Colonic mucosa (tissue), 4 donors: Measurements from ENCODE around the gene ZNF800. TPM values are rescaled to one million over a fixed set of nuclear protein-coding genes. Genes with fewer than 3 reads are reported as not detected.

Experiments
- DNase-seq: peaks from one replicate; pipeline ENCODE4 v3.0.0-alpha.2; 2020
- H3K27ac ChIP-seq: fragments of 200-600 bp; one replicate; pipeline ENCODE4 v1.8.0; 2021
- H3K27me3 ChIP-seq: fragments of 200-600 bp; one replicate; pipeline ENCODE4 v1.8.0; 2021
- H3K36me3 ChIP-seq: fragments of 200-600 bp; one replicate; pipeline ENCODE4 v1.8.0; 2021
- H3K4me1 ChIP-seq: fragments of 200-600 bp; one replicate; pipeline ENCODE4 v1.8.0; 2021; ENCODE audit warnings: mild to moderate bottlenecking
- H3K4me3 ChIP-seq: fragments of 200-600 bp; one replicate; pipeline ENCODE4 v1.8.0; 2021
- H3K9ac ChIP-seq, 2 donors: one replicate each; pipeline ENCODE4 v1.7.0; 2013; ENCODE audit warnings: control low read depth in 2 of 2, low read depth in 2 of 2, low read length in 2 of 2
- H3K9me3 ChIP-seq: fragments of 200-600 bp; one replicate; pipeline ENCODE4 v1.8.0; 2021
- intact Hi-C: fragments of 100-400 bp; cut with DNase I; formaldehyde crosslinking; loops from one replicate; pipeline ENCODE4 v1.14.1; 2022
- total RNA-seq, 2 donors: library from RNA; stranded (reverse); fragmentation: NEBNext Ultra II Directional in 1 of 2; extraction: Animal tissue kit (Norgen Biotek cat#: 25700) in 1 of 2; gene quantifications; one replicate each; pipeline ENCODE4 v1.2.1, GENCODE V29; 2021
- TF ChIP-seq, protein P1 (sequence below): fragments of 200-600 bp; IDR thresholded peaks from one replicate; pipeline ENCODE4 v1.8.0; 2022; ENCODE audit warnings: antibody characterized with exemption, mild to moderate bottlenecking
- donor health status: healthy.
- donor health status: DM: no; HTN: no; CAD: no.
- donor health status: DM: no; HTN: no; CAD: no.

Gene ZNF800
- total RNA-seq, 2 donors from 2014 or later: 27.0 to 32.4 TPM

DNA sequence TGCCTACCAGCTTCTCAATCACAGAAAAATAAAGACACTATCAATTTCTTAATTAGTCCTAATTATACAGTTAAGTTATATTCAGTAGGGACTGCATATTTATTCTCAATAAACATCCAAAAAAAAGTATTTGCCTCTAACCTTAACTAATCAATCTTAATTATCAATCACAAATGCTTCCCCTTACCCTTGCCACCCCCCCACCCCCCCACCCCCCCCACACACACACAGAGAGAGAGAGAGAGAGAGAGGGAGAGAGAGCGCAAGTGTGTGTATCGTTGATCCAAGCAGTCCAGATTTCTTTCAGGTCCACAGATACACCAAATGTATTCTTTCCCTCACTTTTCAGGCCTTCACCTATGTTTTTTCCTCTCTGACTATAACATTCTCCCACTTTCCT lies 12.9 kb downstream of the ZNF800 start:
- H3K4me1 ChIP-seq: no peaks in the 10 kb centered on the region
- intact Hi-C loops: no loop called here

DNA sequence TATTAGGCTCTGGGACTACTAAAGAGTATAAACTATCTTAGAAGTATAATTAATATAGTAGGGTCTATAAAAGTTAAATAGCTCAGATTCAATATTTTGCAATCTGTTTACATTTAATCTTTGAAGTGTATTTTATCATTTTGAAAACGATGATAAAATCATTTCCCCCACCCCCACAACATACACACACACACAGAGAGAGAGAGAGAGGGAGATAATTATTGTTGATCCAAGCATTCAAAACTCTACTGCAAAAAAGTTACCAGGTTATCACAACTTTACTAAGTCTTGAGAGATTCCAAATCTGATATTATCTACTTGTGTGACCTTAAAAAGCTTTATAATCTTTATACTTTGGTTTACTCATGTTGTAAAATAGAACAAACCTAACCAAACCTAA lies 14.0 kb downstream of the ZNF800 start:
- TF ChIP-seq, protein P1, sequence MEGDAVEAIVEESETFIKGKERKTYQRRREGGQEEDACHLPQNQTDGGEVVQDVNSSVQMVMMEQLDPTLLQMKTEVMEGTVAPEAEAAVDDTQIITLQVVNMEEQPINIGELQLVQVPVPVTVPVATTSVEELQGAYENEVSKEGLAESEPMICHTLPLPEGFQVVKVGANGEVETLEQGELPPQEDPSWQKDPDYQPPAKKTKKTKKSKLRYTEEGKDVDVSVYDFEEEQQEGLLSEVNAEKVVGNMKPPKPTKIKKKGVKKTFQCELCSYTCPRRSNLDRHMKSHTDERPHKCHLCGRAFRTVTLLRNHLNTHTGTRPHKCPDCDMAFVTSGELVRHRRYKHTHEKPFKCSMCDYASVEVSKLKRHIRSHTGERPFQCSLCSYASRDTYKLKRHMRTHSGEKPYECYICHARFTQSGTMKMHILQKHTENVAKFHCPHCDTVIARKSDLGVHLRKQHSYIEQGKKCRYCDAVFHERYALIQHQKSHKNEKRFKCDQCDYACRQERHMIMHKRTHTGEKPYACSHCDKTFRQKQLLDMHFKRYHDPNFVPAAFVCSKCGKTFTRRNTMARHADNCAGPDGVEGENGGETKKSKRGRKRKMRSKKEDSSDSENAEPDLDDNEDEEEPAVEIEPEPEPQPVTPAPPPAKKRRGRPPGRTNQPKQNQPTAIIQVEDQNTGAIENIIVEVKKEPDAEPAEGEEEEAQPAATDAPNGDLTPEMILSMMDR: no peak
- H3K4me1 ChIP-seq: no peaks in the 10 kb centered on the region
- no peak overlapping the region for H3K4me3 ChIP-seq
- no peaks in the 10 kb centered on the region for H3K9me3 ChIP-seq
- no peaks in the 10 kb centered on the region for H3K36me3 ChIP-seq
- H3K27me3 ChIP-seq: no peaks in the 10 kb centered on the region
- H3K27ac ChIP-seq: no peak overlapping the region
- no peak overlapping the region for H3K9ac ChIP-seq
- DNase-seq: no peak
- intact Hi-C loops: no loop called here

More for the DNA sequence above, 12.9 kb downstream of the ZNF800 start:
- DNase-seq: no peak
- Histone ChIP-seq H3K9ac (no peak overlapping the region), H3K27ac (no peak overlapping the region), H3K27me3 (no peaks in the 10 kb centered on the region), H3K4me3 (no peak overlapping the region), H3K36me3 (no peaks in the 10 kb centered on the region), H3K9me3 (no peaks in the 10 kb centered on the region)
- TF ChIP-seq, protein P1: no peak

- Histone ChIP-seq H3K4me3 (no peak overlapping the region), H3K27me3 (no peaks in the 10 kb centered on the region), H3K9ac (no peak overlapping the region), H3K27ac (no peak overlapping the region), H3K36me3 (no peaks in the 10 kb centered on the region), H3K9me3 (no peaks in the 10 kb centered on the region), H3K4me1 (no peaks in the 10 kb centered on the region)
- TF ChIP-seq, protein P1: no peak
- intact Hi-C loops: no loop called here
- no peak for DNase-seq
Measured at GRCh38 chr7:127377425-127377824, 15.1 kb downstream of the ZNF800 start.

GRCh38 chr7:127375631-127376030 lies 16.9 kb downstream of the ZNF800 start:
- Histone ChIP-seq H3K27me3 (no peaks in the 10 kb centered on the region), H3K36me3 (no peaks in the 10 kb centered on the region), H3K27ac (no peak overlapping the region), H3K9ac (no peak overlapping the region), H3K4me1 (no peaks in the 10 kb centered on the region), H3K9me3 (no peaks in the 10 kb centered on the region), H3K4me3 (no peak overlapping the region)
- TF ChIP-seq, protein P1: no peak
- intact Hi-C loops: no loop called here
- no peak for DNase-seq

- intact Hi-C loops: no loop called here
Measured at GRCh38 chr7:127367679-127368078, 24.8 kb downstream of the ZNF800 start.

More at GRCh38 chr7:127367679-127368078, 24.8 kb downstream of the ZNF800 start:
- Histone ChIP-seq H3K27ac (no peak overlapping the region), H3K9ac (no peak overlapping the region), H3K9me3 (no peaks in the 10 kb centered on the region), H3K4me1 (no peaks in the 10 kb centered on the region), H3K27me3 (no peaks in the 10 kb centered on the region), H3K36me3 (no peaks in the 10 kb centered on the region), H3K4me3 (no peak overlapping the region)
- TF ChIP-seq, protein P1: no peak
- DNase-seq: no peak
